Measurements from ENCODE around the gene KDM1A. TPM values are rescaled to one million over a fixed set of nuclear protein-coding genes. Genes with fewer than 3 reads are reported as not detected.

The KDM1A gene
- total and polyA plus RNA-seq, 2 of the 13 experiments (the other 11 are each of a cell fraction or from before 2014, with no cell fraction given), result 81.3 to 173 TPM

GRCh38 chr1:23019094-23019862, at the start of gene KDM1A (continued):
- peak; percentile 98 for TF ChIP-seq ZNF281 (CRISPR knock-in tag; IDR thresholded peaks at IDR 0.05; ENCODE audit: borderline replicate concordance)
- no peak; the same call in 1 of the 2 replicates for TF ChIP-seq GLMP (CRISPR knock-in tag; IDR thresholded peaks at IDR 0.05; ENCODE audit: borderline replicate concordance)
- TF ChIP-seq PHF21A (CRISPR knock-in tag; IDR thresholded peaks at IDR 0.05), result peak; percentile 98
- TF ChIP-seq ZFX (CRISPR knock-in tag; IDR thresholded peaks at IDR 0.05; ENCODE audit: low read depth), result peak; percentile 86
- peak; percentile 29; the same call in 1 of the 2 replicates for TF ChIP-seq ELK4 (CRISPR knock-in tag; IDR thresholded peaks at IDR 0.05; ENCODE audit: borderline replicate concordance)
- TF ChIP-seq HCFC1 (IDR thresholded peaks at IDR 0.05; ENCODE audit: low read depth, low read length), result peak; percentile 58
- TF ChIP-seq BRD4 (CRISPR knock-in tag; IDR thresholded peaks at IDR 0.05), result peak; percentile 87; the same call in 1 of the 2 replicates
- peak; percentile 29; the same call in 1 of the 2 replicates for TF ChIP-seq ZBTB26 (CRISPR knock-in tag; IDR thresholded peaks at IDR 0.05; ENCODE audit: borderline replicate concordance)
- TF ChIP-seq ZBTB34 (CRISPR knock-in tag; IDR thresholded peaks at IDR 0.05), result 0 out of 2 replicates have a peak, but pooled peaks have one; percentile 36
- TF ChIP-seq ZFP37 (CRISPR knock-in tag; IDR thresholded peaks at IDR 0.05; ENCODE audit: borderline replicate concordance), result peak; percentile 89
- no peak for TF ChIP-seq ZNF550 (CRISPR knock-in tag; IDR thresholded peaks at IDR 0.05; ENCODE audit: borderline replicate concordance)
- TF ChIP-seq HOXA9 (CRISPR knock-in tag; IDR thresholded peaks at IDR 0.05; ENCODE audit: borderline replicate concordance), result no peak; the same call in none of the 2 replicates
- TF ChIP-seq ZC3H4 (CRISPR knock-in tag; IDR thresholded peaks at IDR 0.05; ENCODE audit: borderline replicate concordance), result peak; percentile 74; the same call in 1 of the 2 replicates
- TF ChIP-seq NR0B2 (CRISPR knock-in tag; IDR thresholded peaks at IDR 0.05), result peak; percentile 18; the same call in 1 of the 2 replicates
- no peak for TF ChIP-seq MAZ (IDR thresholded peaks at IDR 0.05; ENCODE audit: borderline replicate concordance, low read depth, low read length)
- peak; percentile 89 for TF ChIP-seq MAZ (CRISPR knock-in tag; IDR thresholded peaks at IDR 0.05; ENCODE audit: low read depth)
- peak; percentile 84; the same call in 1 of the 2 replicates for TF ChIP-seq ZNF558 (CRISPR knock-in tag; IDR thresholded peaks at IDR 0.05; ENCODE audit: borderline replicate concordance)
- peak; percentile 91 for TF ChIP-seq ZFY (CRISPR knock-in tag; IDR thresholded peaks at IDR 0.05)
- no peak; the same call in 1 of the 2 replicates for TF ChIP-seq ZNF839 (CRISPR knock-in tag; IDR thresholded peaks at IDR 0.05; ENCODE audit: borderline replicate concordance)

Data from HepG2 (cell line).